K562 (cell line): Measurements from ENCODE around the gene RGS3. TPM values are rescaled to one million over a fixed set of nuclear protein-coding genes. Genes with fewer than 3 reads are reported as not detected.

Source experiments
- CTCF ChIP-seq, 3 experiments: IDR thresholded peaks in 2 of 3; conservative IDR thresholded peaks in 1 of 3; 2 replicates each; pipeline ENCODE4 v1.5.1; 2011 to 2012; ENCODE audit warnings: low read length in 3 of 3, mild to moderate bottlenecking in 3 of 3, control low read depth in 2 of 3, improper control_type of control experiment in 1 of 3, inconsistent platforms in 1 of 3, low read depth in 1 of 3, mixed read lengths in 1 of 3, moderate library complexity in 1 of 3; ENCODE audit not compliant: insufficient read depth in 2 of 3
- IRF2 ChIP-seq: sonication (generic); formaldehyde crosslinking; IDR thresholded peaks from 2 replicates; pipeline ENCODE4 v1.8.1; 2022; ENCODE audit warnings: mild to moderate bottlenecking, missing genetic modification reagents
- NCOA2 ChIP-seq, 2 experiments: fragments of 450-650 bp; IDR thresholded peaks; 2 replicates each; pipeline ENCODE4 v1.6.1; 2018; ENCODE audit warnings: mild to moderate bottlenecking in 2 of 2, moderate library complexity in 1 of 2; ENCODE audit not compliant: partially characterized antibody in 2 of 2
- NFE2 ChIP-seq: IDR thresholded peaks from 2 replicates; pipeline ENCODE4 v1.6.1; 2014; ENCODE audit warnings: antibody characterized with exemption, low read depth
- NUFIP1 ChIP-seq: fragments of 450-650 bp; IDR thresholded peaks from 2 replicates; pipeline ENCODE4 v1.6.1; 2018; ENCODE audit not compliant: partially characterized antibody
- REST ChIP-seq, 2 experiments: fragments of 450-650 bp; formaldehyde crosslinking in 1 of 2; IDR thresholded peaks; 2 replicates each; pipeline versions ENCODE4 v1.4.0 to v1.6.1; 2014 to 2020; ENCODE audit warnings: mild to moderate bottlenecking in 2 of 2, borderline replicate concordance in 1 of 2, low read depth in 1 of 2
- ZNF655 ChIP-seq: fragments of 250-450 bp; sonication (Bioruptor Pico); IDR thresholded peaks from 2 replicates; pipeline ENCODE4 v1.5.0; 2021
- polyA plus RNA-seq, 8 experiments: library from polyadenylated mRNA; depleted of rRNA in 4 of 8; stranded (reverse) in 5 of 8; unstranded in 3 of 8; fragments of >200 nt; fragmentation: Nextera tagmentation in 2 of 8; fragmentation: Illumina TruSeq in 1 of 8; extraction: Ambion mirVana in 2 of 8; extraction: Trizol in 1 of 8; gene quantifications; 2 replicates each; pipeline versions ENCODE4 v1.2.1 to v1.2.3, GENCODE V29; 2011 to 2014; ENCODE audit warnings: inconsistent platforms in 1 of 8, missing spikeins in 1 of 8
- total RNA-seq, 7 experiments: library from RNA; depleted of rRNA in 6 of 7; stranded (reverse); fragments of >200 nt in 6 of 7; fragmentation: Illumina TruSeq in 2 of 7; extraction: Trizol in 2 of 7; gene quantifications; 2 replicates each; pipeline versions ENCODE4 v1.2.1 to v1.2.3, GENCODE V29; 2011 to 2021; ENCODE audit warnings: low replicate concordance in 1 of 7

RGS3 gene
- total and polyA plus RNA-seq, 9 of the 15 experiments (the other 6 are each of a cell fraction or from before 2014, with no cell fraction given) = 0.08 to 2.9 (median 0.95) TPM

- TF ChIP-seq REST (IDR thresholded peaks at IDR 0.05; ENCODE audit: borderline replicate concordance) = peak; percentile 81; the same call in 1 of the 2 replicates
- no peak for TF ChIP-seq REST (CRISPR knock-in tag; IDR thresholded peaks at IDR 0.05; ENCODE audit: low read depth)
- TF ChIP-seq CTCF (IDR thresholded peaks at IDR 0.05 in 2 of 3, conservative IDR thresholded peaks at IDR 0.05 in 1 of 3; ENCODE audit: insufficient read depth in 2 of 3, low read depth in 1 of 3, low read length in 3 of 3) = peak; percentile 91 to 97 (median 96)
- no peak for TF ChIP-seq NCOA2 (IDR thresholded peaks at IDR 0.05; ENCODE audit: partially characterized antibody in 2 of 2)
- no peak for TF ChIP-seq IRF2 (CRISPR knock-in tag)
- peak; percentile 28; the same call in 1 of the 2 replicates for TF ChIP-seq NFE2
- TF ChIP-seq ZNF655 (CRISPR knock-in tag) = no peak
- no peak for TF ChIP-seq NUFIP1
Observed at GRCh38 chr9:113590991-113591898, 127.7 kb downstream of the RGS3 start (continued).
